MCF 10A (cell line): Measurements from ENCODE around the gene PPM1H. TPM values are rescaled to one million over a fixed set of nuclear protein-coding genes. Genes with fewer than 3 reads are reported as not detected.

Experiments used
- BruUV-seq: library from RNA; stranded (reverse); fragments of 400-500 nt; replicated peaks from 2 replicates; lab custom pipeline; 2021; lab: Mats Ljungman, UMichigan
- CTCF ChIA-PET: fragments of 300-600 bp; sonication (Branson Sonifier 250); formaldehyde crosslinking; extraction: SDS; loops from one replicate; lab custom pipeline; 2021; ENCODE audit warnings: antibody characterized with exemption, inconsistent platforms; lab: Yijun Ruan, JAX
- POLR2A ChIA-PET: fragments of 300-600, 350-650 bp; sonication (Branson Sonifier 250); formaldehyde crosslinking; extraction: SDS; loops from one replicate; lab custom pipeline; 2020; ENCODE audit warnings: antibody characterized with exemption, inconsistent platforms; lab: Yijun Ruan, JAX
- DNase-seq: peaks from one replicate; pipeline ENCODE4 v3.0.0-alpha.2; 2018; ENCODE audit not compliant: unreplicated experiment
- H3K27ac Mint-ChIP-seq: one replicate; pipeline ENCODE4 v1.8.0; 2022; ENCODE audit warnings: mild to moderate bottlenecking, low read depth, mixed read lengths; ENCODE audit not compliant: unreplicated experiment
- H3K27me3 Mint-ChIP-seq: one replicate; pipeline ENCODE4 v1.8.0; 2022; ENCODE audit warnings: mixed read lengths; ENCODE audit not compliant: insufficient read depth, unreplicated experiment
- H3K36me3 Mint-ChIP-seq: one replicate; pipeline ENCODE4 v1.8.0; 2022; ENCODE audit warnings: mild to moderate bottlenecking, moderate library complexity, mixed read lengths; ENCODE audit not compliant: insufficient read depth, unreplicated experiment
- H3K4me1 Mint-ChIP-seq: one replicate; pipeline ENCODE4 v1.8.0; 2022; ENCODE audit warnings: mixed read lengths; ENCODE audit not compliant: insufficient read depth, unreplicated experiment
- H3K4me3 Mint-ChIP-seq: one replicate; pipeline ENCODE4 v1.8.0; 2022; ENCODE audit warnings: mild to moderate bottlenecking, moderate library complexity, mixed read lengths; ENCODE audit not compliant: unreplicated experiment
- H3K9me3 Mint-ChIP-seq: one replicate; pipeline ENCODE4 v1.8.0; 2022; ENCODE audit warnings: mixed read lengths; ENCODE audit not compliant: unreplicated experiment
- CTCF ChIP-seq: fragments of 200-600 bp; IDR thresholded peaks from one replicate; pipeline ENCODE4 v1.8.0; 2022; ENCODE audit warnings: antibody characterized with exemption, mild to moderate bottlenecking; ENCODE audit not compliant: unreplicated experiment
- intact Hi-C: fragments of 100-400 bp; cut with micrococcal nuclease; formaldehyde crosslinking; loops from 2 replicates; pipeline ENCODE4 v1.14.1; 2022
- total RNA-seq: library from RNA; stranded (reverse); gene quantifications from 2 replicates; pipeline ENCODE4 v1.2.3, GENCODE V29; 2022

Gene PPM1H
- total RNA-seq, 1 experiment from 2014 or later, result 0.49 TPM

GRCh38 chr12:62909340-62909739, 25.6 kb downstream of the PPM1H start:
- DNase-seq, result no peak

GRCh38 chr12:62908674-62909073, 26.3 kb downstream of the PPM1H start:
- H3K4me1 Mint-ChIP-seq, result no peaks in the 10 kb centered on the region
- H3K27me3 Mint-ChIP-seq, result peaks cover 62% of the 10 kb centered on the region
- CTCF ChIA-PET, result no interaction called here
- no TSS peak for BruUV-seq
- H3K4me3 Mint-ChIP-seq, result no peak overlapping the region
- intact Hi-C loops, result no loop called here
- no peak overlapping the region for H3K27ac Mint-ChIP-seq
- no peak for TF ChIP-seq CTCF
- H3K36me3 Mint-ChIP-seq, result no peaks in the 10 kb centered on the region
- POLR2A ChIA-PET, result no interaction called here
- H3K9me3 Mint-ChIP-seq, result no peaks in the 10 kb centered on the region
- DNase-seq, result no peak

More at GRCh38 chr12:62909340-62909739, 25.6 kb downstream of the PPM1H start:
- peaks cover 62% of the 10 kb centered on the region for H3K27me3 Mint-ChIP-seq
- ChIA-PET POLR2A (no interaction called here), CTCF (no interaction called here)
- H3K4me1 Mint-ChIP-seq, result no peaks in the 10 kb centered on the region
- H3K36me3 Mint-ChIP-seq, result no peaks in the 10 kb centered on the region
- BruUV-seq, result no TSS peak
- intact Hi-C loops, result no loop called here
- no peak for TF ChIP-seq CTCF
- H3K9me3 Mint-ChIP-seq, result no peaks in the 10 kb centered on the region
- H3K27ac Mint-ChIP-seq, result no peak overlapping the region
- no peak overlapping the region for H3K4me3 Mint-ChIP-seq

- ChIA-PET CTCF (no interaction called here), POLR2A (no interaction called here)
- no peaks in the 10 kb centered on the region for H3K4me1 Mint-ChIP-seq
Observed at GRCh38 chr12:62907561-62907960, 27.4 kb downstream of the PPM1H start.

GRCh38 chr12:62907078-62907477, 27.9 kb downstream of the PPM1H start:
- Mint-ChIP-seq H3K4me3 (no peak overlapping the region), H3K36me3 (no peaks in the 10 kb centered on the region), H3K27ac (no peak overlapping the region), H3K27me3 (peaks cover 47% of the 10 kb centered on the region), H3K4me1 (no peaks in the 10 kb centered on the region), H3K9me3 (no peaks in the 10 kb centered on the region)
- DNase-seq, result no peak
- ChIA-PET CTCF (interaction anchor here (0.6 kb wide), 1 partner anchor 48 kb away, joined by 3 read pairs; no protein-coding TSS in a partner anchor), POLR2A (no interaction called here)
- TF ChIP-seq CTCF, result no peak
- no TSS peak for BruUV-seq
- intact Hi-C loops, result no loop called here

More at GRCh38 chr12:62907561-62907960, 27.4 kb downstream of the PPM1H start:
- peaks cover 52% of the 10 kb centered on the region for H3K27me3 Mint-ChIP-seq
- H3K9me3 Mint-ChIP-seq, result no peaks in the 10 kb centered on the region
- intact Hi-C loops, result no loop called here
- no peaks in the 10 kb centered on the region for H3K36me3 Mint-ChIP-seq
- TF ChIP-seq CTCF, result no peak
- no peak overlapping the region for H3K27ac Mint-ChIP-seq
- DNase-seq, result no peak
- no peak overlapping the region for H3K4me3 Mint-ChIP-seq
- BruUV-seq, result no TSS peak
